ENCODE results near the gene CIITA. TPM values are rescaled to one million over a fixed set of nuclear protein-coding genes. Genes with fewer than 3 reads are reported as not detected.

Gene CIITA
- total RNA-seq, 2 donors from 2014 or later, result 4.5 to 9.6 TPM

GRCh38 chr16:10949424-10949970, 72.5 kb downstream of the CIITA start:
- Histone ChIP-seq H3K9me3 (no peaks in the 10 kb centered on the region), H3K9ac (ENCODE audit: low read depth in 2 of 2, low read length in 2 of 2) (no peak overlapping the region), H3K4me1 (peaks cover 5% of the 10 kb centered on the region), H3K4me3 (no peak overlapping the region), H3K36me3 (no peaks in the 10 kb centered on the region), H3K27me3 (no peaks in the 10 kb centered on the region), H3K27ac (no peak overlapping the region)
- no peak for TF ChIP-seq CTCF (IDR thresholded peaks at IDR 0.05)
- no peak for DNase-seq
- intact Hi-C loops (cut with DNase I), result no loop called here

- no peaks in the 10 kb centered on the region for H3K27me3 ChIP-seq
- no peak overlapping the region for H3K4me3 ChIP-seq
- H3K27ac ChIP-seq, result no peak overlapping the region
- no peak for TF ChIP-seq CTCF (IDR thresholded peaks at IDR 0.05)
- peaks cover 2% of the 10 kb centered on the region for H3K4me1 ChIP-seq
- no peak for DNase-seq
- no peak overlapping the region for H3K9ac ChIP-seq (ENCODE audit: low read depth in 2 of 2, low read length in 2 of 2)
- no peaks in the 10 kb centered on the region for H3K9me3 ChIP-seq
- no peaks in the 10 kb centered on the region for H3K36me3 ChIP-seq
- intact Hi-C loops (cut with DNase I), result no loop called here
Measured at GRCh38 chr16:10950393-10950792, 73.4 kb downstream of the CIITA start.

- H3K27ac ChIP-seq, result no peak overlapping the region
- intact Hi-C loops (cut with DNase I), result no loop called here
- H3K9ac ChIP-seq (ENCODE audit: low read depth in 2 of 2, low read length in 2 of 2), result no peak overlapping the region
- TF ChIP-seq CTCF (IDR thresholded peaks at IDR 0.05), result no peak
- no peaks in the 10 kb centered on the region for H3K36me3 ChIP-seq
- no peaks in the 10 kb centered on the region for H3K9me3 ChIP-seq
- no peak for DNase-seq
- H3K4me1 ChIP-seq, result no peaks in the 10 kb centered on the region
- no peaks in the 10 kb centered on the region for H3K27me3 ChIP-seq
- H3K4me3 ChIP-seq, result no peak overlapping the region
Measured at GRCh38 chr16:10951026-10951425, 74.0 kb downstream of the CIITA start.

GRCh38 chr16:10954903-10955302, 77.9 kb downstream of the CIITA start:
- H3K9me3 ChIP-seq, result no peaks in the 10 kb centered on the region
- no peaks in the 10 kb centered on the region for H3K4me1 ChIP-seq
- H3K27ac ChIP-seq, result no peak overlapping the region
- no peak for DNase-seq
- no peak overlapping the region for H3K9ac ChIP-seq (ENCODE audit: low read depth in 2 of 2, low read length in 2 of 2)
- H3K4me3 ChIP-seq, result no peak overlapping the region
- intact Hi-C loops (cut with DNase I), result no loop called here
- no peaks in the 10 kb centered on the region for H3K27me3 ChIP-seq
- TF ChIP-seq CTCF (IDR thresholded peaks at IDR 0.05), result no peak
- H3K36me3 ChIP-seq, result no peaks in the 10 kb centered on the region

GRCh38 chr16:10957771-10958482, 80.9 kb downstream of the CIITA start:
- no peak for TF ChIP-seq CTCF (IDR thresholded peaks at IDR 0.05)
- no peaks in the 10 kb centered on the region for H3K36me3 ChIP-seq
- no peaks in the 10 kb centered on the region for H3K27me3 ChIP-seq
- H3K9me3 ChIP-seq, result no peaks in the 10 kb centered on the region
- DNase-seq, result no peak
- H3K9ac ChIP-seq (ENCODE audit: low read depth in 2 of 2, low read length in 2 of 2), result no peak overlapping the region
- H3K27ac ChIP-seq, result no peak overlapping the region
- H3K4me1 ChIP-seq, result no peaks in the 10 kb centered on the region
- H3K4me3 ChIP-seq, result no peak overlapping the region
- intact Hi-C loops (cut with DNase I), result no loop called here

All from colonic mucosa (tissue), 4 donors.